Glomerular visceral epithelial cell (primary cell): ENCODE measurements around the gene DEPP1.

ENCODE experiments used
- DNase-seq: peaks from one replicate; pipeline ENCODE4 v3.0.0-alpha.2; 2016; ENCODE audit errors: extremely low spot score

The DEPP1 gene

DNA sequence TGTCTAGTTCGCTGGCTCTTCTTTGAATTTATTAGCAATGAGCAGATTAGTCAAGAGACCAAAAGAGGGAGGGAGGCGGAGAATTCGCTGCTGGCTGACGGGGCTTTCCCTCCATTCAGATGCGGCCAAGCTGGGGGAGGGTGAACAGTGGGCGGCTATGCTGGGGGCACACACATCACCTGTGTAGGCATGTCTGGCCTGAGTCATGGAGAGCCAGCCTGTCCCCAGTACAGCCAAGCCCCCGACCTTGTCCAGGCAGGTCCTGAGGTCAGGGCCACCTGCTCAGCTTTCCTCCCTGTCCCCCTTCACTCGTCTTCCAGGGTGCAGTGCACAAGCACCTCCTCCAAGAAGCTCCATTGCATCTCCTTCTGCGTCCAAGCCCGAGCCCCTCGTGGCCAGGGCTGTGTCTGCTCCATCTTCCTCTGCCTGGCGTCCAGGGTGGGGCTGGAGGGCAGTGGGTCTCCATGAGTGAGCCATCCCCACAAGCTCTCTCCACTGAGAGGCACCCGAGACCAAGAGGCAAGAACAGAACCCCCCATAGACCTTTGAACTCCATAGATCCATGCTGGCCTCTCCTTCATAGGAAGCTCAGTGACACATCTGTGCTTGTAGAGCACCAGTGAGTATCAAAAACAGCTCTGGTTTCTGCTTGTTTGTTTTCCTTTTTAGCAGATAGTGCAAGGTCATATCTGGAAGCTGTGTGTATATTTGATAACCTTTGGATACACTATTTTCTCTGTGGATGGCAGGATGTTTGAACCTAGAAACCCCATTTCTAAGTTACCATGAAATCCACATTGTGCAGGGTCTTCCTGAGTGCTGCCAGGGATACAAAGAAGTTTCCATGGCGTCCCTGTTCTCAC is 1.9 kb upstream of the DEPP1 start:
- no peak for DNase-seq

DNA sequence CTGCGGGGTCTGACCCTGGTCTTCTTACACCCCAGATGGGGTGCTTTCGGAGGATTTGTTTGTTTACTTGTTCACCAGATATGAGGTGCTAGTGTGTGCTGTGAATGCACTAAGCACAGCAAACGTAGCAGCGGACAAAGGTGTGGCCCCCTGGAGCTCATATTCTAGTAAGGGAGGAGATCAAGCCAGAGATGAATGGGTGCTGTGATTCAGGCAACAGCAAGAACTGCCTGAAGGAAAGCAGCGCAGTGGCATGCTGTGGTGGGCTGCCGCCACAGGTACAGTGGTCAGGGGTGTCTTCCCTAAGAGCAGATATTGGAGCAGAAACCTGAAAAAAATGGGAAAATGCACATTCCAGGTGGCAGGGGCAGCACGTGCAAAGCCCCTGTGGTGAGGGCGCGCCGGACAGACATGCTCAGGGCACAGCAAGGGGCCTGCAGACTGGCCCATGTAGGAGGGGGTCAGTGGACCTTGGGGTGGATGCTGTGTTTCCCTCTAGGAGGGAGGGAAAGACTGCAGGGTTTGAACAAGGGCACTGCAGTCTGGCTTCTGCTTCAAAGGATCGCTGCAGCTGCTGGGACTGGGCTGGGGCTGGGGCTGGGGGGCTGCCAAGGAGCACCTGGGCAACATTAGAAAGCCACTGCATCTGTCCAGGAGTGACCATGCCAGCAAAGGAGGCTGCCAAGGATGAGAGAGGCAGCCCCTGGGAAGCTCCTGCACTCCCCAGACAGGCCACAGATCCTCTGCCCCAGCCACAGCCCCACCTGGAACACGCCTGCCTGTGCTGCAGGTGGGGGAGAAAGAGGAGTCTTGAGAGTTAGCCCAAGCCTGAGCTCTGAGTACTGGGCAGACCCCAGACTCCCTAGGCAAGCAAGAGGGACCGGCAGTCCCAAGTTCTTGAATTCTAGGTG is 927 bp upstream of the DEPP1 start:
- no peak for DNase-seq

DNA sequence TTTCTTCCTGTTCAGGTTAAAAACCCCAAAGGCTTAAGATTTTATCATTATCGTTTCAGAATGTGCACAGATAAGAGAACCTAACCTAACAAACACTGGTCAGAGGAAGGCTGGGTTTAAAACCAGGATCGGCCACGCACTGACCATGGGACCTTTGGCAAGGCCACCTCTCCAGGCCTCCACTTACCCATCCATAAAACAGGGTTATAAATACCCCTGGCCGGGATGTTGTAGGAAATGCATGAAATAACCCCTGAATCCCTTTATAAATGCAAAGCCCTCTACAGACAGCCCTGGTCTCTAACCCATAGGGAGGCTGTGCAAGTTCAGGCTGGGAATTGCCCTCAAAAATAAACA is 418 bp downstream of the DEPP1 start:
- no peak for DNase-seq

DNA sequence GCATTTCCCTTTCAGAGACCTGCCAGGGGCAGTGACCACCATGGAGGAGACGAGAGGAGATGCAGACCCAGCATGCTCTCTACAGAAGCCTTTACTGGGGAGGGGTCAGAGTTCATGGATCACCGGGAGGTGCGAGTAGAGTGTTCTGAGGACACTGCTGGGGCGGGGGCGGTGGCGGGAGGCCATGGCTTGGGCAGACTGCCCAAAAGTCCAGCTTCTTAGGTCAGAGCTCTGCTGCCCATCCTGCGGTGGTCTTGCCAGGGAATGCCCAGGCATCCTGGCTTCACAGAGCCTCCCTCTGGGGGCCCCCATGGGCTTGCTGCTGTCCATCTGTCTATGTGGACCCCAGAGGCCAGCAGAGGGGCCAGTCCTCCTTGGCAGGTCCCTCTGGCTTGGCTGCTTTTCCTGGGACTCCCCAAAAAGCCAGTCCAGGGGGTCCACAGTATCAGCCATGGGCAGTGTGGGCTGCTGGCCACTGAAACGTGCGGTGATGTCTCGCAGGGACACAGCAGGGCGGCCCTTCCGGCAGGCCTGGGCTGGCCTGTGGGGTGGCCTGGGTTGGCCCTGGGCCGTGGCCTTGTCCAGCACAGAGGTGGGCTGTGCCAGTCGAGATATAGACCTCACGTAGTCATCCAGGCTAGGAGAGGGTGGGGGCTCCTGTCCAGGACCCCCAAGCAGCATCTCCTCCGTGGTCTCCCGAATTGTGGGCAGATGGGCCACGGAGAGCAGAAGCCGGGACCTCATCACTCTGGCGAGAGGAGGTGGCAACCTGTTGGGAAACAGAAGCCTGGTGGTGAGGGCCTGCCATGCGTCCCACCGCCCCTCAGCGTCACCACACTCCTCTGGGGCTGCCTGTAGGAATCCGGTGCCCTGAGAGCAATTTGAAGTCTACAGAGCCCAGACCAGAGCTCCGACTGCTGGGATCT is 1.1 kb downstream of the DEPP1 start:
- no peak for DNase-seq

DNA sequence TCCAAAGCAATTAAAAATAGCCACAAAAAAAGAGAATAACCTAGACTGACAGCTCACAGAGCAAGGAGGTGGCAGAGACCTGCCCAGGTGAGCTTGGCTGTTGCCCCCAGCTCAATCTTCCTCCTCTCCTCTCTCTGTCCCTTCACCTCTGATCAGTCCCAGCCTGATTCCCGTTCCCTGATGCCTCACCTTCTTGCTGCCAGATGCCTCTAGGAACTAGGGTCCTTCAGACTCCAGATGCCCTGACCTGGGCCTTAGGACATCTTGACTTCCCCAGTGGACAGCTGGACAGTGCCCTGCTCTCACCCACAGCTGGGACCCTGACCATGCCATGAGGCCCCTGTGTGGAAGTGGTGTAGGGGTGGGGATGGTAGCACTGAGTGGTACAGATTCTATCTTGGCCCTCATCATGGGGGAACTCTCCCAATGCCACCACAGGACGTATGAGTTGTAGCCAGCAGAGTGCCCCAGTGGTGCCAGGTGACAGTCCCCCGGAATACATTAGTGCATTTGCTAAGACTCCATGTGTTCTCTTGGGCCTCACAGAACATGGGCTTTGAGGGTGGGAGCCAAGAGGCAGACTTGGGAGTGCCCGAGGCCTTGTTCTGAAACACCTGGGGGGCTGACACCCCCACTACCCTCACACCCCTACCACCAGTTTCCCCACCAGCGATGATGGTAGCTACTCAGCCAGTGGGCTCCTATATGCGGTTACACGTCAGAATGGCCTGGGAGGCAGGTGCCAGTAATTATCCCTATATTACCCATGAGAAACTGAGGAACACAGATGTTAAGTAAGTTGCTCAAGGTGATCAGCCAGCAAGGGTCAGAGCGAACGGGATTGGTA is 2.0 kb downstream of the DEPP1 start:
- DNase-seq = no peak

DNA sequence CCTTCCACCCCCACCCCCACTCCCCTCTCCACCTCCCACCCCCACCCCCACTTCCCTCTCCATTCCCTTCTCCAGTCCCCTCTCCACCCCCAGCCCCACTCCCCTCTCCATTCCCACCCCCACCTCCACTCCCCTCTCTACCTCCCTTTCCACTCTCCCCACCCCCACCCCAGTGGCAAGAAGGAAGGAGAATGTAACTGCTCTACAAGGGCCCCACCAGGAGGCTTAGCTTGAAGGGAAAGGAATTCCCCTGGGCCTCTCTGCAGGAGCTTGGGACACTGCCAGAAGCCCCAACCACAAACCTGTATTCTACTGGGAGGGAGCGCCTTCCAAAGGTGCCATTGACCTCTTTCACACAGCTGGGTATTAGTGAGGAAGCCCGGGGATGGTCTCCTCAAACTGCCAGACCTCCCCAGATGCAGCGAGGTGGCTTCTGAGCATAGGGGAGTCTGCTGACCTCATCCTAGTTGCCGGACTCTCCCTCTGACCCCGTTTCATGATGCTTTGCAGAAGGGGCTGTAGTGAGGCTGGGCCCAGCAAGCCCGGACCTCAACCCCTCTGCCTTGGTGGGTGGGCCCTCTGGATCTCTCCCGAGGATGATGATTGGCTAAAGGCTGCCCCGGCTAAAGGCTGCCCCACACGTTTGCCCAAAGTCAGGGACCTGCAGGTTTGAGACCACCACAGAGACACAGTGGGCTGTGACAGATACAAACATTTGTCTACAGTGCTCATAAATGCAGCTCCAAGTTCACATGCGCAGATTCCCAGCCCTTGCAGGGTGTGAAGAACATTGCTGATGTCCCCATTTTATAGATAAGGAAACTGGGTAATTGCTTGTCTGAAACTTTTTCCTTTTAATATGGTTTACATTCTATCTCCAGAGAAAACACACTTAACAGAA is 2.9 kb downstream of the DEPP1 start:
- peak; percentile 97 for DNase-seq

GRCh38 chr10:44974628-44975430 is 3.8 kb downstream of the DEPP1 start:
- peak; percentile 65 for DNase-seq

- DNase-seq = no peak
These were observed 4.5 kb downstream of the DEPP1 start for GRCh38 chr10:44974082-44974627.

GRCh38 chr10:44973323-44974081 is 5.1 kb downstream of the DEPP1 start:
- DNase-seq = no peak

DNA sequence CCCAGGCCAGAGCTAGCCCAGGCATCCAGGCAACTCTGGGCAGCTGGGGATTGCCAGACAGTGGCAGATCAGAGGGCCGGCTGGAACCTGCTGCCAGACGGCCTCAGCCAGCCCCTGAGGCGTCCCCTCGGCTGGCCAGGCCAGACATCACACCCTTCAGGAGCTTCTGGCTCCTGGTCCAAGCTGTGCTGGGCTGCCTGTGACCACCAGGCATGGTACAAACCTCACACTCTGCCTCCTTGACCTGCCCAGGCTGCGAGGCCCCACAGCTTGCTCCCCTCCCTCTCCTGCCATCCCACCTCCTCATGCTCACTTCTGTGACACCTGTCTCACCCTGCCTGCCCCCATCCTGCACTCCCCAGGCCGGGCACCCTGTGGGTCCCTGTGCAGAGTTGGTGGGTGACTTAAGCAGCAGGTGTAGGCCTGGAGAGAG is 5.7 kb downstream of the DEPP1 start:
- no peak for DNase-seq

DNA sequence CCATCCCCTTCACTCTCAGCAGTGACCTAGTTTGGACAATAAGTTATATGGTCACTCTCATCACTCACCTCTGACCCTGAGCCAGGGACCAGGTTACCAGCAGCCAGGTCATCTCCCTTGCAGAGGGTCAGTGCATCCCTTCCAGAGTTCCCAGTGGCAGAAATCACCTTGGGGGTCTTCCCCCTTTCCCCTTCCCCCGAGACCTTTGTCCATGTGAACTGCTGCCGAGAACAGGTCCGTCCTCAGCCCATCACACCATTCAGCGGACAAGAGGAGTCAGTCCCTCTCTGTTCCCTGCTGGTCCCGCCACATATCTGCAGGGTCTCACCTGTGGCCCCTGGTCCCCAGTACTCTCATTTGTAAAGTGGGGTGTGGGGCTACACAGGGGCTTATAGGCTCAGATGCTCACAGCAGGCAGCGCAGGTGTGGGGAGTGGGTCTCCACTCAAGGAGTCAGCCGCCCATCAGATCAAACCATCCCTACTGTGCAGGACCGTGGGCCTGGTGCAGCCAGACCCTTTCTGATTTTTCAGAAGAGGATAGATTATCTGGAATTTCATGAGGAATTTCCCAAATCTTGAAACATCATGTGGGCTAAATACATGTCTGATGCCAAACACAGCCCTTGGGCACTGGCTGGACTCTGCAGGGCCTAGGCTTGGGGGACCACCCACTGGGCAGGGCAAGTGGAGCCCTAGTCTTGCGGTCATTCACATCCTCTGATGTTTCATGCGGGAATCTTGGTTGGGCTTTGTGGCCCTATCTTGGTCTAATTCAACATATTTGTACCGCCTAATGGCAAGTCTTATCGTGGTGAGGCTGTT is 6.5 kb downstream of the DEPP1 start:
- no peak for DNase-seq

GRCh38 chr10:44971434-44971833 is 7.2 kb downstream of the DEPP1 start:
- no peak for DNase-seq

- no peak for DNase-seq
These were observed 7.7 kb downstream of the DEPP1 start for GRCh38 chr10:44970812-44971395.

DNA sequence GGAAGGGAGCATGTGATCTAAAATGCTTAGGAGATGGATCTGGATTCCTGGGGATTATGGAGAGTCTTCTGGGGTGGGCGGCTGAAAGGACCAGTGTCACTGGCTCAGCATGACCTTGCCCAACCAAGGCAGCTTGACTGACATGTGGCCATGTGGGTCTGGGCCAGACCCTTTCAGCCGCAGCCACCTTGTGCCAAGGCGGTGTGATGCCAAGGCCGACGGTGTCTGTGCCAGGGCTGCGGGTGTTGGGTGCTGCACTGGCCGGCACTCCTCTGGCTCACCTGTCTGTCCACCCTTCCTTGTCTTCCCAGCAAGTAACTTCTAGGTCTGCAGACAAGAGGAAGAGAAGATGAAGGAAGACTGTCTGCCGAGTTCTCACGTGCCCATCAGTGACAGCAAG is 8.8 kb downstream of the DEPP1 start:
- no peak for DNase-seq

- no peak for DNase-seq
These were observed 9.9 kb downstream of the DEPP1 start for GRCh38 chr10:44968500-44969400.

DNA sequence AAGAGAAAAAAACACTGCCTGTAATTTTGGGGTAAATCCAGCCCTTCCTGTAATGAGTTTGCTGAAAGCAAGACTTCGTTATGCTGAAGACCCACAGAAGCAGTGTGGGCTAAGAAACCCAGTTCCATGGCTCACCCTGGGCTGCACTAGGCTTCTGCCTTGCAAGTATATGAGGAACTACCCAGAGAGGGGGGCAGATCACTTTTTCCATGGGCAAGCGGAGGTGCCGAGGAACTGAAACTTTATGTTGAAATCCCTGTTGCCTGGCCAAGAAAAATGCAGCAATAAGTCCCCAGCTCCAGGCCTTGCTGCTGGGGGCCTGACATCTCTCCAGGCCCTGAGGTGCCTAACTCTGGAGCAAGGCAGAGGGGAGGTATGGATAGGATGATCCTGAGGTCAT is 10.5 kb downstream of the DEPP1 start:
- DNase-seq = no peak
